Left renal cortex interstitium (tissue), 4 donors: ENCODE measurements around the gene P2RX1. TPM values are rescaled to one million over a fixed set of nuclear protein-coding genes. Genes with fewer than 3 reads are reported as not detected.

Experiments
- DNase-seq, 4 donors: peaks; one replicate each; pipeline ENCODE4 v3.0.0-alpha.2; 2013; ENCODE audit warnings: low read depth in 4 of 4, low spot score in 2 of 4, missing footprints in 1 of 4
- polyA plus RNA-seq, 4 donors: library from polyadenylated mRNA; unstranded; fragments of 120-200 nt; gene quantifications; one replicate each; pipeline ENCODE4 v1.2.1, GENCODE V29; 2013; ENCODE audit not compliant: insufficient read length in 4 of 4

The P2RX1 gene
- polyA plus RNA-seq, 4 donors, result 0.65 to 1.9 (median 1.3) TPM

DNA sequence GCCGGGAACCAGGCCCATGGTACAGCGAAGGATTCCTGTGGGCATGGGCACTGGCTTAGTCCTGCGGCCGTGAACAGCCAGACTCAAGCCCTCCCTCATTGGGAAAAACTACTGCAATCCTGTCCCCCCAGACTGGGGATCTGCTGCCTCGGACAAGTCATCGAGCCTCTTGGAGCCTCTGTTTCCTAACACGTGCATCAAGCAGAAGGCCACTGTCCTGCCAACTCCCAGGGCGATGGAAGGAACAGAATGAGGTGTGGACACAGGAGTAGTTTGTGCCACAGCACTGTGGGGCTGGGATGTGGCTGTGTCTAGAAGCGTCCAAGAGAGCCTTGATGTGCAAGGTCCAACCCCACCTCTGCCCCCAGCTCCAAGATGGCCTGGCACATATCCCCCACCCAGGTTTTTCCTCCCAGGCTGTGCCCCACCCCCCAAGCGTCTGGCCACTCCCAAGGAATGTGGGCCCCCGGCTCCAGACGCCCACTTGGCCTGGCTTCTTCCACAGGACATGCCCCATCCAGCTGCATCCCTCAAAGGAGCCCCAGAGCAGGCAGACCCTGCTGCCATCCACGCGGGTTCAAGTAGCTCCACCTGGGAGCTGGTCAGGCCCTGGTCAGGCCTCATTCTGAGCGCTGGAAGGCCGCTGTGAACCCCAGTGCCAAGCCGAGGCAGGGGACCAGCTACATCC lies 26.8 kb downstream of the P2RX1 start:
- no peak for DNase-seq

DNA sequence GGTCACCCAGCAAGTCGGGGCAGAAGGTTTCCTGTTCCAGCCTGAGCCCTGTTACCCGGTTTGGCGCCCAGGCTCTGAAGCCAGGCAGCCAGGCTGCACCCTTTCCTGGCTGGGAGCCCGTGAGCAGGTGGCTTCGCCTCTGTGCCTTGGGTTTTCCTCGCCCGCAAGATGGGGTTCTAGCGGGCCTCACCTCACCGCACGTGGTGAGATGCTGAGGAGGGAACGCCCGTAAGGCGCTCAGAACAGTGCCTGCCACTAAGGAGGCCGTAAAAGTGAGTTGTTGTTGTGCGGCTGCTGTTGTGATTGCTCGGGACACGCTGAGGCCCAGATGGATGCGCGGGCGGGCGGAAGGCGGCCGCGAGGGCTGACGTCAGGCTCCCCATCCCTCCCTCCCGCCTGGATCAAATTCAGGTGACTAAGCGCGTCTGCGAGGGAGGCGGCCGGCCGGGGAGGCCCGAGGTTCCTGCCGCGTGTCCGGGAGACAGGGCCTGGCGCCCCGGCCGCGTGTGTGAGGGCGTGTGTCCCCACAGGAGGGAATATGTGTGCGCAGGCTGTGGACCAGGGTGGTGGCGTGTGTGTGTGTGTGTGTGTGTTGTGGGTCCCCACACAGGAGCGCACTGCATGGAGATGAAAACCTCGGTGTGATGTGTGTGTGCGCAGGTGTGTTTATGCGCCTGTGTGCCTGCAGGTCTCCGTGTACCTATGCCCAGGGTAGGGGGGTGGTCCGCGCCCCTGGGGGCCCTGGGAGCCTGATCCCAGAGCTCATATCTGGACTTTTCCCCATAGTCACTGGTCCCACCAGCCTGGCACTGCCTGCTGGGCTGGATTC lies 27.7 kb downstream of the P2RX1 start:
- DNase-seq, result peak in 3 of 4 donors; percentile 65 to 75 (median 73)

DNA sequence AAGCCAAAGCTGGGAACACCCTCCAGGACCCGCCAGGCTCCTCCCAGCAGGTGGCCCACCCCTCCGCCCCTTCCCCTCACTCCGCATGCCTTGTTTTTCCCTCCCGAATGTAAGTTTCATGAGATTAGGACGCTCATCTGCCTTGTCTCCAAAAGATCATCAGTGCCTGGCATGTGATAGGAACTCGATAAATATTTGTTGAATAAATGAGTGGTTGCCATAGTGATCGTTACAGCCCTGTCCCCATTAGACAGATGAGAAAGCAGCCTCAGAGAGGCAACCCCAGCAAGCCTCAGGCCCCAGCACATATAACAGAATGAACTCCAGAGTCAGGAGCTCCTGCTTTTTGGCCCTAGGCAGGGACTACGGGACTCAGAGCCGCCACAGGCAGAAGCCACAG lies 28.5 kb downstream of the P2RX1 start:
- no peak for DNase-seq

DNA sequence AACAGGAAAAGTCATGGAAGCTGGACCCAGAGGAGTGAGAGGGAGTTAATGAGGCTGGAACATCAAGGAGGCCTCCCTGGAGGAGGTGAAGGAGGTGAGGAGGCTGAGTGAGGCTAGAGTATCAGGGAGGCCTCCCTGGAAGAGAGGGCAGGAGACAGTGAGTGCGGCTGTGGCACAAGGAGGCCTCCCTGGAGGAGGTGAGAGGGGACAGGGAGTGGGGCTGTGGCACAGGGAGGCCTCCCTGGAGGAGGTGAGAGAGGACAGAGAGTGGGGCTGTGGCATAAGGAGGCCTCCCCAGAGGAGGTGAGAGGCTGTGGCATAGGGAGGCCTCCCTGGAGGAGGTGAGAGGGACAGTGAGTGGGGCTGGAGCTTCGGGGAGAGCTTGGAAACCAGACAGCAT lies 28.9 kb downstream of the P2RX1 start:
- DNase-seq, result no peak

DNA sequence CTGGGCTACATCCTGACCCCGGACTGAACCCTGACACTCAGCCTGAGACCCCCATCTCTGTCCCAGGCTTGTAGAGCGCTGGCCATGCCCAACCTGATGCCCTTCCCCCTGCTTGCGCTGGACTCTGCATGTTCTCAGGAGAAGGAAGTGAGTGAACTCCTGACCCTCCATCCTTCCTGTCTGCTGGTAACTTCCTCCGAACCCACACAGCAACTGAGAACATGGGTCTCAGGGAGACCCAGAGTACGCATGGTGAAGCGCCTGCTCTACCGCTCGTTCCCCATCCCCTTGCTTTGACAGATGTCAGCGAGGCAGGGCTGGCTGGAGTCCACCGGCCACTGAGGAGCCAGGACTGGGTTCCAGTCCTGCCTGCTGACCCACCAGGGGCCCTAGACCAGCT lies 29.5 kb downstream of the P2RX1 start:
- no peak for DNase-seq

DNA sequence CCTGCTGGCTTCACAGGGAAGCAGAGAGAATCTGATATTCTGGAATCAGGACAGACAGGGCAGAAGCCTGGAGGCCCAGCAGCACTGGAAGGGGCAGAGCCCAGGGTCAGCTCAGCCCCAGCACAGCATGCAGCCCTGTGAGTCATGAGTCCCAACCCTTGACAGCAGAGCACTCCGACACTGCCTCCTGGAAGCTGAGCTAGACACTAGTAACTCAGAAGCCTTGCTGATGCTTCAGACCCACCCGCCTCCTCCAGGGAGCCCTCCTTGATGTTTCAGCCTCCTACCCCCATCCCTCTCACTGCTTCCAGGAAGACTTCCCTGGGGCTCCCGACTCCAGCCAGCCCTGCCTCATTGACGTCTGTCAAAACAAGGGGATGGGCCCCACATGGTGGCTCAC lies 30.3 kb downstream of the P2RX1 start:
- no peak for DNase-seq

DNA sequence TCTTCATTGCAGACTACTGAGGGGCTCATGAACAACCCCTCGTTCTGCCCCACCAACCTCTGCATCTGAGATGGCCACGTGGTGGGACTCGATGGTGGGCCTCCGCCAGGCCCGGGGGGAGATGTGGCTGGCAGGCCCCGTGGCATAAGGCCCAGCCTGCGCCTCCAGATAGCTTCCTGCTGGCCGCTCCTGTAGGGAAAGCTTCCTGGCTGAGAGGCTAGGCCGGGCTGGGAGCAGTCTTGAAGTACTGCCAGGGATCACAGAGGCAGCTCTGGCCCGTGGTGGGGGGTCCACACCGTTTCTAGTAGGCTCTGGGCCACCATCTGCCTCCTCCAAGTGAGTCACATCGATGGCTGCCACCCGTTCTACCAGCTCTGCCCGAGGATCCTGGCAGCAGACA lies 31.0 kb downstream of the P2RX1 start:
- no peak for DNase-seq

DNA sequence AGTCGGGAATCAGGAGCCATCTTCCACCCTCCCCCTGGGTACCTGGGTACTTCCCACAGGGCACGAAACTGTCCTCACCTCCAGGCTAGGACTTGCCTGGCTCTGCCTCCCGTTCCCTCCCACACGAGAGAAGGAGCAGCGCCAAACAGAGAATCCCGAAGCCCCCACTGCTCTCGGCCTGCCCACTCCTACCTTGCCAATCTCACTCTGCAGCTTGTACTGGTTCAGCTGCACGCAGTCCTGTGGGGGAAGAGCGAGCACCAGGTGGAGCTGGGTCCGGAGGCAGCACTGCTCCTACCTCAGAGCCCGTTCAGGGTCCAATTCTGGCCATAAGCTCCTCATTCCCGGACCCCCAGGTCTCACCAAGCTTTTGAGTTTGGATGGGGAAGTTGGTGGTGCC lies 32.1 kb downstream of the P2RX1 start:
- DNase-seq, result no peak

DNA sequence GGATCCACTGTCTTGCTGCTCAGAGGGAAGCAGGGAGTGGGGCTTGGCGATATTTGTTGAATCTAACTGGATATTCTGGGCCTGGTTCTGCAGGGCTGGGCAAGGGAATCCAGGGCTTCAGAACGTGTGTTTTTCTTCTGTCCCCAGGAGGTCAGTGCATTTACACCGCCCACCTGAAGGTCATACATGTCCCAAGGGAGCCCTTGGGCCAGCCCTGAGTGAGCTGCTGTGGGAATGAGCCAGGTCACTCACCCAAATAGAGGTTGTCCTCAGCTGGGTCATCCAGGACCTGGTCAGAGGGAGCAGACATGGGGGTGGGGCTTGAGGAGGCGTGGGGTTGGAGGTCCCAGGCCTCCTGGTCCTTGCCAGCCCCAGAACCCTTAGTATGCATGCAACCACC lies 34.0 kb downstream of the P2RX1 start:
- no peak for DNase-seq

DNA sequence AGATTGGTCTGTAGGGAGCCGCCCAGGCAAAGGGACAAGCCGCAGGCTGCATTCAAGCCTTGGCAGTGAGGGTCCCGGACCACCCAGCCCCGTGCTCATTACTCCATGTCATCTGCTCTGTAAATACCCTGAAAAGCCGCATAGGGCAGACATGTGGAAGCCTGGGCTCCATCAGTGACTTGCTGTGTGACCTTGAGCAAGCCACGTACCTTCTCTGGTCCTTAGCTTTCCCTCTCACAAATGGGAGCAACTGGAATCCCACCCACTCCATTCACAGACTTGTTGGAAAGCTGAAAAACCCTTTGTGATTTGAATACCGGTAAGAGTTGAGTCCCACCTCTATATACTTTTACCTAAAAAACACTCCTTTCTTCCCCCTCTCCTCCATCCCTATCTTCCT lies 35.3 kb downstream of the P2RX1 start:
- no peak for DNase-seq

DNA sequence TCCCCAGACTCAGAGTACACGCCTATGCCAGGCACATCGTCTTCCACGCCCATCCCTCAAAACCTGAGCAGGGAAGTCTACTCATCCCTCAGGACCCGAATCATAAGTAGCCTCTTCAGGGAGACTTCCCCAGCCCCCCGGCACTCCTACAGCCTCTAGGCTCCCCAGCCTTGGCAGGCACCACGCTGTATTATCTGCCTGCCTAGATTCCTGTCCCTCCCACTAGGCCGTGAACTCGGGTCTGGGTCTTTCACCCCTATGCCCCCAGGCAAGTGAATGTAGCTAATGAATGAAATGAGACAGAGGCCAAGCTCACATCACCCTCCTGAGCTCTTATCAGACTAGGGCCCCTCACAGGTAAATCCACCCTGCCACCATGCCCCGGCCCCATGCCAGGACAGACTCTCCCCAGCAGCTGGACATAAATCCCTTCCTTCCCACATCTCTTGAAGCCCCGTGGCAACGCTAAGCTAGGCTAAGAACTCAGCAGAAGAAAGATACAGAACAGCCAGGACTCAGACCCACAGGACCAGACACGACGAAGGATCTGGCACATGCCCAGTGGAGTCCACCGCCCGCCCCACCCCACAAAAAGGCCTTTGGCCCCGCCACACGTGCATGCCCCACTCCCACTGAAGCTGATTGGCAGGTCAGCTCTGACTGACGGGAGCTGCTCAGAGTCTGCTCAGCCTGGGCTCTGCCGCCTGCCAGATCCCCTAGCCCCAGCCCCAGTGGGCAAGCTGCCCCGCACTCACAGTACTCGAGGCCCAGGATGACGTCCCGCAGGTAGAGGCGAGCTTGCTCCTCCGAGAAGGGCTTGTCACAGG lies 36.5 kb downstream of the P2RX1 start:
- no peak for DNase-seq

DNA sequence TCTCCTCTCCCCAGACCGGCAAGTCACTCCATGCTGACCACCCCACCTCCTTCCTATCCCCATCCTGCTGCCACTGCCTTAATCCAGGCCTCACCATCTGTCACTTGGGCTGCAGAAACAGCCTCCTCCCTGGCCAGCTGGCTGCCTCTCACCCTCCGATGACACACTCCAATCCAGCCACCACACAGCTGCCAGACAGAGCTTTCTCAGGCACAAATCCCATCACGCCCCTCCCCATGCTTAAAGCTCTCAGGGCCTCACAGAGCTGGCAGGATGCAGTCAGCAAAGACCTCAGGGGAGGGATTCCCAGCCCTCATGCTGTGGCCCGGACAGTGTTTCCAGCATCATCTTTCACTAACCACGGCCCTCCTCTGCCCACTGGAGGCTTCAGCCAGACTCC lies 37.1 kb downstream of the P2RX1 start:
- DNase-seq, result no peak

DNA sequence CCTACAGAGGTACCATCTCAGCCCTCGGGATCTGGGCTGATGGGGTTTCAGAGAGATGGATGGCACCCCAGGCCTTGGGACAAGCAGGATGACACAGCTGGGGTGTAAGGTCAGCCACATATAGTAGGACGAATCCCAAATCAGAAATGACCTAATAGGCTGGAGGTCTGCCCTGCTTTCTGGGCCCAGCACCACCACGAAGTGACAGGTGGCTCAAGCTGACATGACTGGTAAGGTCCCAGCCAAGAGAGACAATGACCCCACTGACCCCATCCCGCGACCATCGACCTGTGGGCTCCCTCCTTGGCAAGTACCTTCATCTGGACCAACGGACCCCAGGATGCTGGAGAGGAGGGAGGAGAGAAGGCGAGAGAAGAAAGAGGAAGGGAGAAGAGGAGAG lies 39.0 kb downstream of the P2RX1 start:
- no peak for DNase-seq

DNA sequence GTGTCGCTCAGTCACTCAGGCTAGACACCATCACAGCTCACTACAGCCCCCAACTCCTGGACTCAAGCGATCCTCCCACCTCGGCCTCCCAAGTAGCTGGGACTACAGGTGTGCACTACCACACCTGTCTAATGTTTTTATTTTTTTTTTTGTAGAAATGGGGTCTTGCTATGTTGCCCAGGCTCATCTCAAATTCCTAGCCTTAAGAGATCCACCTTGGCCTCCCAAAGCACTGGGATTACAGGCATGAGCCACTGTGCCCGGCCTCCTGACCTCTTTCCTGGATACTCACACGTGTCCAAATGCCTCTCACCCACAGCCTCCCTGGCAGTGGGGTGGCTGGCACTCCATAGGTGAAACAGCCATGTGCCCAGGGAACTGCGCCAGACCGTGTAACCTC lies 40.9 kb downstream of the P2RX1 start:
- DNase-seq, result no peak

DNA sequence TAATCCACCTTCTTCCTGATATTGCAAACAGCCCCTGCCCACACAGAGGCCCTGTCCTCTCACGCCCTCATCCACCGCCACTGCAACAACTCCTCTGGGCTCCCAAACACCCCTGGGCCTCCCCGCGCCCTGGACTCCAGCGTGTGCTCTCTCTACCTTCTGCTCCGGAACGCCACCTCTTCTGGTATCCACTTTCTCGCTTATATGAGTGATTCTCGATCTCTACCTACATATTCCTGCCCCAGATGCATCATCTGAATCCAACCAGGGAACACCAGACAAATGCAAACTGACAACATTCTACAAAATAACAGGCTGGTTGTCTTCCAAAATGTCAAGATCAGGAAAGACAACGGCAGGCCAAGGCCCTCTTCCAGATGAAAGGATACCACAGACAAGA lies 42.4 kb downstream of the P2RX1 start:
- no peak for DNase-seq

DNA sequence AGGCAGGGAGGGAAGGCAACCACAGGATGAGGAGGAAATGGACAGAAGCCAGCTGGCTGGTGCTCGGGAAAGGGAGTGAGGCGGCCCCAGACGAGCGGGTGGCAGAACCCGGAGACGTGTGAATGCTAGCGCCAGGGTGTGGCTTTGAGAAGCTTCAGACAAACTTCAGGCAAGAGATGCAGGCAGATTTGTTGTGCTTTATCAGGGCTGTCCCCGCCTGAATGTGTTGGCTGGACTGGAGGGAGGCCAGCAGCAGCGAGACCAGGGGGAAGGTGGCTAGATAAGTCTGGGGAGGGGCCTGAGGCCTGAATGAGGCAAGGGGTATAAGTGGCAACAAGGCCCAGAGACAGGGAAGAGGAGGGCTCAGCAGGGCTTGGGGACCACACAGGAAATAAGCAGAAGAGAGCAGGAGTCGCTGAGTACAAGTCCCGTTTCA lies 45.4 kb downstream of the P2RX1 start:
- no peak for DNase-seq

DNA sequence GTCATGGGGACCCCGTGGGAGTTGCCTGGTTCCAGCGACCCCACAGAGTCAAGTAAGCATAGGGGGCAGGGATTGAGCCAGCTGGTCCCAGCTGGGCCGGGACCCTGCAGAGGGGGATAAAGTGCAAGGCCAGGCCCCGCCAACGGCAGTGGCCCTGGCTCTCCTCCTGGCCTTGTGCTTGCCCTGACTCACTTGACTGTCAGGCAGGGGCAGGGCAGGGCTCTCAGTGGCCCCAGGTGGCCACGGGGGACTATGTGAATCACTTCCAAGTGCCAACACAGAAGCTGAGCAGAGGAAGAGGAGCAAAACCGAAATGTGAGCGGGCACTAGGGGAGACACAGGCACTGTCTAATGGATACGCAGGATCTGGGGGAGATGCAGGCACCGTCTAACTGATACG lies 48.7 kb downstream of the P2RX1 start:
- no peak for DNase-seq

DNA sequence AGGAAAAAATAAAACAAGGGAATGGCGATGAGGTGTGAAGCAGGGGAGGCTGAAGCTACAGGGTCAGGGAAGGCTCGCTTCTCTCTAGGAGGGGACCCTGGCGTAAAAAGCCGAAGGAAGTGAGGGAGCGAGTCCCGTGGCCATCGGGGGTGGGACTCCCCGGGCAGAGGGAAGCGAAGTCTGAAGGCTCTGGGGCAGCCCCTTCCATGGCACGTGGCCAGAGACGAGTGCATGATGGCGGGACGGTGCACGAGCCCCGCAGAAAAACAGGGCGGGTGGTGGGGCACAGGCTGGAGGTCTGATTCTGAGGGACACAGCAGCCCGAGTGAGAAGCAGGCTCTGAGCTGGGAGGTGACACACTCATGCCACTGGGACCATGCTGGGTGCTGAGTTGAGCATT lies 49.2 kb downstream of the P2RX1 start:
- DNase-seq, result no peak

DNA sequence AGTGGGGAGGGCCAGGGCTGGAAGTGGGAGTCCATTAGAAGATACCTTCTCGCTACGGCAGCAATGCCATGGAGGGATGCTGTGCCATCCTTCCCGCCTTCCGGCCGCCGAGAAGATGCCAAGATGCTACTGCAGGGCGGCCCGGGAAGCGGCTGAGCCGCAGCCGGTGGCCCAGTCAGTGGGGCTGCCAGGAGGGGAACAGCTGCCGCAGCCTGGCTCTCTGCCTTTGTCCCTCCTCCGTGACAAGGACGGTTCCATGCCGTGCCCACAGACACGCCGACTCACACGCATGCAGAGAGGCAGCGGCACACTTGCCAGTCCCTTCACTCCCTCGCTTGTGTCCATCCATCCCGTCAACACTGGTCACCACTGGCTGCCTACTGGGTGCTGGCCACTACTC lies 50.0 kb downstream of the P2RX1 start:
- no peak for DNase-seq

DNA sequence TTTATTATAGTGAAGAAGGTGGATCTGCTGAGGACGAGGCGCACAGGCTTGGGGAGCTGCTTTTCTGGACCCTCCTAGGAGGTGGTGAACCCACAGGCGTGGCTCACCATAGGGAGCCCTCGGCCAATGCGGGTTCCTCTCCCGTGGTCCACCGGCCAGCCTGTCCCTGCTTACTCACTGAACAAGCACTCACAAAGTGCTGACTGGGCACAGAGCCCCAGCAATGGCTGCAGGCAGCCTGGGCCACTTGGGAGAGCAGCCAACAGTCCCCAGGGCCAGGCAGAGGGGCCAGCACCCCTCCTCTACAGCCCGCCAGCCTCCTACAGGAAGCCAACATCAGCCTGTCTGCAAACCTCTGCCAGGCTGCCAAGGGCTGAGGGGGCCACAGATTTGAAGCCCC lies 51.1 kb downstream of the P2RX1 start:
- no peak for DNase-seq

DNA sequence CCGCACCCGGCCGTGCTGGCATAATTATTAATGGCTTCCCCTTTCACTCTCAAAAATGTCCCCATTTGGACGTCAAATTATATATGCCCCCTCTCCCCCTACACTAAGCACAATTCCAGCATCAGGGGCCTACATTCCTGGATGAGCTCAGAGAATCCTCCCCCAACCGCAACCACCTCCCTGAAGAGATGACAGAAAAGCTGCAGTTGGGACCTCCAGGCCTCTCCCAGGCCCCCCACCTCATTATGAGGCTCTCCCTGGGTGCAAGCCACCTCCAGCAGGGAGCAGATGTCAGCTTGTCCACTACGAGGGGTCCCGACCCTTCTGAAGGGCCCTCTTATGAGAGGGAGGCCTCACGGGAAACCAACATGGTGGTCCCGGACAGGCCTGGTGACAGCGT lies 51.7 kb downstream of the P2RX1 start:
- DNase-seq, result no peak
